OCI-LY3 (cell line): ENCODE measurements around the gene UGT1A5.

Source experiments
- EZH2phosphoT487 ChIP-seq: fragments of 200-600 bp; shearing (Covaris generic); IDR thresholded peaks from 2 replicates; pipeline ENCODE4 v1.6.1; 2018; ENCODE audit warnings: antibody characterized with exemption, mixed run types, low read depth
- TF ChIP-seq, protein P1 (sequence below): fragments of 200-600, 300-600 bp; sonication (generic); IDR thresholded peaks from 2 replicates; pipeline ENCODE4 v1.5.1; 2014; ENCODE audit warnings: antibody characterized with exemption, low read length, low read depth

DNA sequence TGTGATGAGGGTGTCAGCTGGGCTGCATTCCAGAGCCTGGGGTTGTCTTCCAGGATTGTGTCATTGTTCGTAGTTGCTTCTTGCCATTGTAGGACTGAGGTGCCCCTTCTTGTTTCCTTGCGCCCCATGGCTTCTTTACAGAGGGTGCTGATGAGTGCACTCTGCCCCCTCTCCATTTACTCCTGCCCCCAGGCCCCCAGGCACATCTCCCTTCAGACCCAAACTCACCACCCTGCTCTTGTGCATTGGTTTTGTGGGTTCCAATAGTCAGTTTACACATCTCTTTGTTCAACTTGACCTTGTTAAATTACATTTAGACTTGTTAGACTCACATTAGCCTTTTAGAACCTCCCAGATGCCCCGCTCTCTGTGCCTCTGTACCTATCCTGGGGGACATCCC is 108.5 kb downstream of the UGT1A5 start:
- TF ChIP-seq, protein P1, sequence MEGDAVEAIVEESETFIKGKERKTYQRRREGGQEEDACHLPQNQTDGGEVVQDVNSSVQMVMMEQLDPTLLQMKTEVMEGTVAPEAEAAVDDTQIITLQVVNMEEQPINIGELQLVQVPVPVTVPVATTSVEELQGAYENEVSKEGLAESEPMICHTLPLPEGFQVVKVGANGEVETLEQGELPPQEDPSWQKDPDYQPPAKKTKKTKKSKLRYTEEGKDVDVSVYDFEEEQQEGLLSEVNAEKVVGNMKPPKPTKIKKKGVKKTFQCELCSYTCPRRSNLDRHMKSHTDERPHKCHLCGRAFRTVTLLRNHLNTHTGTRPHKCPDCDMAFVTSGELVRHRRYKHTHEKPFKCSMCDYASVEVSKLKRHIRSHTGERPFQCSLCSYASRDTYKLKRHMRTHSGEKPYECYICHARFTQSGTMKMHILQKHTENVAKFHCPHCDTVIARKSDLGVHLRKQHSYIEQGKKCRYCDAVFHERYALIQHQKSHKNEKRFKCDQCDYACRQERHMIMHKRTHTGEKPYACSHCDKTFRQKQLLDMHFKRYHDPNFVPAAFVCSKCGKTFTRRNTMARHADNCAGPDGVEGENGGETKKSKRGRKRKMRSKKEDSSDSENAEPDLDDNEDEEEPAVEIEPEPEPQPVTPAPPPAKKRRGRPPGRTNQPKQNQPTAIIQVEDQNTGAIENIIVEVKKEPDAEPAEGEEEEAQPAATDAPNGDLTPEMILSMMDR = no peak
- no peak for TF ChIP-seq EZH2phosphoT487
